Stimulated activated CD8-positive, alpha-beta memory T cell treated with anti-CD3 and anti-CD28 coated beads, Interleukin-4, amount 100 ng/mL, for 4 hours (primary cell): ENCODE results near the gene RFTN2.
"Not testable (repeated sequence)": the region's sequence is repeated elsewhere in the genome, so short reads cannot be mapped to it uniquely, and the experiment has no call there.

Experiments
- DNase-seq, 2 donors: peaks; one replicate each; pipeline ENCODE4 v3.0.0-alpha.2; 2020; ENCODE audit warnings: low read depth in 2 of 2, low spot score in 1 of 2

The RFTN2 gene

GRCh38 chr2:197675711-197676188 is 363 bp upstream of the RFTN2 start:
- no peak for DNase-seq

- DNase-seq: no peak
Observed at GRCh38 chr2:197674591-197674990, 796 bp downstream of the RFTN2 start.

GRCh38 chr2:197674060-197674459 is 1.3 kb downstream of the RFTN2 start:
- no peak for DNase-seq

- DNase-seq: no peak
Observed at GRCh38 chr2:197673606-197674005, 1.8 kb downstream of the RFTN2 start.

GRCh38 chr2:197673106-197673505 is 2.3 kb downstream of the RFTN2 start:
- DNase-seq: no peak

GRCh38 chr2:197672371-197672893 is 3.0 kb downstream of the RFTN2 start:
- no peak for DNase-seq

- DNase-seq: no peak
Observed at GRCh38 chr2:197669077-197669476, 6.3 kb downstream of the RFTN2 start.

GRCh38 chr2:197668296-197668695 is 7.1 kb downstream of the RFTN2 start:
- no peak for DNase-seq

- no peak for DNase-seq
Observed at GRCh38 chr2:197666277-197666676, 9.1 kb downstream of the RFTN2 start.

- DNase-seq: no peak
Observed at GRCh38 chr2:197661626-197662025, 13.8 kb downstream of the RFTN2 start.

GRCh38 chr2:197657562-197657961 is 17.8 kb downstream of the RFTN2 start:
- DNase-seq: no peak

GRCh38 chr2:197647961-197648690 is 27.3 kb downstream of the RFTN2 start:
- no peak for DNase-seq

GRCh38 chr2:197641666-197642065 is 33.7 kb downstream of the RFTN2 start:
- DNase-seq: no peak

GRCh38 chr2:197640571-197641122 is 34.7 kb downstream of the RFTN2 start:
- not testable (repeated sequence) for DNase-seq

GRCh38 chr2:197633109-197633657 is 42.2 kb downstream of the RFTN2 start:
- no peak for DNase-seq

- DNase-seq: no peak
Observed at GRCh38 chr2:197628043-197628500, 47.3 kb downstream of the RFTN2 start.

- DNase-seq: no peak
Observed at GRCh38 chr2:197626965-197627625, 48.3 kb downstream of the RFTN2 start.

- DNase-seq: no peak
Observed at GRCh38 chr2:197620133-197620532, 55.3 kb downstream of the RFTN2 start.

GRCh38 chr2:197615016-197615652 is 60.3 kb downstream of the RFTN2 start:
- DNase-seq: no peak

GRCh38 chr2:197614532-197614931 is 60.9 kb downstream of the RFTN2 start:
- no peak for DNase-seq

GRCh38 chr2:197613509-197613987 is 61.8 kb downstream of the RFTN2 start:
- DNase-seq: no peak
